Measurements from ENCODE around the gene IL36A. TPM values are rescaled to one million over a fixed set of nuclear protein-coding genes. Genes with fewer than 3 reads are reported as not detected.

IL36A gene
- total RNA-seq, 4 donors from 2014 or later: not detected

- Histone ChIP-seq H3K4me1 (no peaks in the 10 kb centered on the region), H3K27me3 (no peaks in the 10 kb centered on the region), H3K36me3 (no peaks in the 10 kb centered on the region), H3K9me3 (no peaks in the 10 kb centered on the region), H3K27ac (no peak overlapping the region), H3K4me3 (no peak overlapping the region)
- no peak for DNase-seq
- TF ChIP-seq POLR2A (IDR thresholded peaks at IDR 0.05) (no peak), CTCF (IDR thresholded peaks at IDR 0.05) (no peak)
- intact Hi-C loops (cut with DNase I; ENCODE audit: low total_unique reads): no loop called here
These were observed 44.9 kb upstream of the IL36A start for GRCh38 chr2:112960230-112960825.

- intact Hi-C loops (cut with DNase I; ENCODE audit: low total_unique reads): no loop called here
- no peak for DNase-seq
- H3K27ac ChIP-seq: no peak overlapping the region
- no peaks in the 10 kb centered on the region for H3K9me3 ChIP-seq
- H3K27me3 ChIP-seq: no peaks in the 10 kb centered on the region
- H3K36me3 ChIP-seq: no peaks in the 10 kb centered on the region
- no peak overlapping the region for H3K4me3 ChIP-seq
- H3K4me1 ChIP-seq: no peaks in the 10 kb centered on the region
- TF ChIP-seq POLR2A (IDR thresholded peaks at IDR 0.05) (no peak), CTCF (IDR thresholded peaks at IDR 0.05) (no peak)
These were observed 42.7 kb upstream of the IL36A start for GRCh38 chr2:112962308-112963175.

- Histone ChIP-seq H3K4me1 (no peaks in the 10 kb centered on the region), H3K27ac (no peak overlapping the region), H3K9me3 (no peaks in the 10 kb centered on the region), H3K27me3 (no peaks in the 10 kb centered on the region), H3K36me3 (no peaks in the 10 kb centered on the region), H3K4me3 (no peak overlapping the region)
- no peak for DNase-seq
- TF ChIP-seq CTCF (IDR thresholded peaks at IDR 0.05): no peak
- no peak for TF ChIP-seq POLR2A (IDR thresholded peaks at IDR 0.05)
- intact Hi-C loops (cut with DNase I; ENCODE audit: low total_unique reads): no loop called here
These were observed 38.2 kb upstream of the IL36A start for GRCh38 chr2:112967023-112967422.

- no peak for DNase-seq
- no peaks in the 10 kb centered on the region for H3K9me3 ChIP-seq
- no peaks in the 10 kb centered on the region for H3K4me1 ChIP-seq
- no peak overlapping the region for H3K4me3 ChIP-seq
- no peaks in the 10 kb centered on the region for H3K36me3 ChIP-seq
- H3K27me3 ChIP-seq: no peaks in the 10 kb centered on the region
- intact Hi-C loops (cut with DNase I; ENCODE audit: low total_unique reads): no loop called here
- no peak overlapping the region for H3K27ac ChIP-seq
- TF ChIP-seq CTCF (IDR thresholded peaks at IDR 0.05) (no peak), POLR2A (IDR thresholded peaks at IDR 0.05) (no peak)
These were observed 32.7 kb upstream of the IL36A start for GRCh38 chr2:112972423-112973086.

GRCh38 chr2:112973156-112973555 is 32.1 kb upstream of the IL36A start:
- Histone ChIP-seq H3K27me3 (no peaks in the 10 kb centered on the region), H3K4me1 (no peaks in the 10 kb centered on the region), H3K4me3 (no peak overlapping the region), H3K9me3 (no peaks in the 10 kb centered on the region), H3K27ac (no peak overlapping the region), H3K36me3 (no peaks in the 10 kb centered on the region)
- TF ChIP-seq CTCF (IDR thresholded peaks at IDR 0.05): no peak
- TF ChIP-seq POLR2A (IDR thresholded peaks at IDR 0.05): no peak
- intact Hi-C loops (cut with DNase I; ENCODE audit: low total_unique reads): no loop called here
- DNase-seq: no peak
